K562 (cell line): Measurements from ENCODE around the gene TFCP2L1. TPM values are rescaled to one million over a fixed set of nuclear protein-coding genes. Genes with fewer than 3 reads are reported as not detected.

Experiments
- ATF2 ChIP-seq: sonication (generic); formaldehyde crosslinking; IDR thresholded peaks from 2 replicates; pipeline ENCODE4 v1.8.1; 2022; ENCODE audit warnings: missing genetic modification reagents
- CEBPG ChIP-seq, 3 experiments: fragments of 200-800 bp in 1 of 3; sonication (Bioruptor generic) in 1 of 3; sonication (generic) in 1 of 3; formaldehyde crosslinking in 1 of 3; IDR thresholded peaks in 2 of 3; conservative IDR thresholded peaks in 1 of 3; 2 replicates each; pipeline versions ENCODE4 v1.6.1 to v1.8.0; 2016 to 2022; ENCODE audit warnings: missing compliant biosample characterization in 2 of 3, missing genetic modification characterization in 2 of 3, mild to moderate bottlenecking in 1 of 3, missing genetic modification reagents in 1 of 3
- DDX20 ChIP-seq: fragments of 450-650 bp; IDR thresholded peaks from 2 replicates; pipeline ENCODE4 v1.6.1; 2016; ENCODE audit warnings: missing genetic modification characterization, low read depth, mild to moderate bottlenecking, missing compliant biosample characterization, moderate library complexity
- GTF2A2 ChIP-seq: IDR thresholded peaks from 2 replicates; pipeline ENCODE4 v1.6.1; 2016; ENCODE audit warnings: mild to moderate bottlenecking, missing genetic modification characterization, missing compliant biosample characterization
- KAT7 ChIP-seq: sonication (generic); formaldehyde crosslinking; IDR thresholded peaks from 2 replicates; pipeline ENCODE4 v1.8.0; 2022; ENCODE audit warnings: missing genetic modification reagents, mild to moderate bottlenecking, borderline replicate concordance
- MAFG ChIP-seq: fragments of 450-650 bp; conservative IDR thresholded peaks from 2 replicates; pipeline ENCODE4 v1.6.1; 2016; ENCODE audit warnings: missing genetic modification characterization, missing compliant biosample characterization
- NFYB ChIP-seq: IDR thresholded peaks from 2 replicates; pipeline ENCODE4 v1.6.1; 2011; ENCODE audit warnings: mild to moderate bottlenecking, moderate library complexity; ENCODE audit not compliant: insufficient read length; ENCODE audit errors: extremely low read depth
- NR0B1 ChIP-seq: fragments of 450-650 bp; IDR thresholded peaks from one replicate; pipeline ENCODE4 v1.6.1; 2018; ENCODE audit warnings: mild to moderate bottlenecking, moderate library complexity; ENCODE audit not compliant: partially characterized antibody
- PCBP2 ChIP-seq: fragments of 200-400 bp; formaldehyde crosslinking; IDR thresholded peaks from 2 replicates; pipeline ENCODE4 v1.6.1; 2018; ENCODE audit warnings: low read length, low read depth, mild to moderate bottlenecking, moderate library complexity; ENCODE audit not compliant: poor library complexity, severe bottlenecking
- PPARD ChIP-seq: fragments of 250-450 bp; sonication (Bioruptor Pico); IDR thresholded peaks from 2 replicates; pipeline ENCODE4 v1.8.0; 2022; ENCODE audit warnings: inconsistent platforms, mild to moderate bottlenecking, moderate library complexity
- RBBP5 ChIP-seq: fragments of 200-600 bp; sonication (generic); IDR thresholded peaks from 2 replicates; pipeline ENCODE4 v1.6.1; 2012; ENCODE audit warnings: borderline replicate concordance, mild to moderate bottlenecking, low read length, control low read depth, inconsistent platforms; ENCODE audit not compliant: insufficient read depth, poor library complexity, severe bottlenecking
- RBFOX2 ChIP-seq: fragments of 200-400 bp; formaldehyde crosslinking; IDR thresholded peaks from 2 replicates; pipeline ENCODE4 v1.6.1; 2017; ENCODE audit warnings: low read depth, mild to moderate bottlenecking, low read length, moderate library complexity
- RCOR1 ChIP-seq, 2 experiments: IDR thresholded peaks; 2 replicates each; pipeline ENCODE4 v1.6.1; 2012; ENCODE audit warnings: low read depth in 2 of 2, low read length in 2 of 2, borderline replicate concordance in 1 of 2, improper control_type of control experiment in 1 of 2
- SMAD4 ChIP-seq: fragments of 250-450 bp; sonication (Bioruptor Pico); conservative IDR thresholded peaks from 2 replicates; pipeline ENCODE4 v1.8.0; 2021; ENCODE audit warnings: inconsistent platforms, mild to moderate bottlenecking, moderate library complexity
- XRCC3 ChIP-seq: fragments of 450-650 bp; IDR thresholded peaks from 2 replicates; pipeline ENCODE4 v1.6.1; 2017; ENCODE audit warnings: mild to moderate bottlenecking, moderate library complexity
- ZNF280A ChIP-seq: fragments of 450-650 bp; IDR thresholded peaks from 2 replicates; pipeline ENCODE4 v1.6.1; 2018; ENCODE audit warnings: mild to moderate bottlenecking, low read depth; ENCODE audit not compliant: partially characterized antibody
- ZNF436 ChIP-seq: fragments of 250-450, 450-650 bp; sonication (Bioruptor Pico); formaldehyde crosslinking; IDR thresholded peaks from 2 replicates; pipeline ENCODE4 v1.7.0; 2020; ENCODE audit warnings: mild to moderate bottlenecking
- ZNF79 ChIP-seq: fragments of 250-450 bp; sonication (Bioruptor Pico); IDR thresholded peaks from 2 replicates; pipeline ENCODE4 v1.4.0; 2020; ENCODE audit warnings: low read depth, mild to moderate bottlenecking, moderate library complexity
- polyA plus RNA-seq, 8 experiments: library from polyadenylated mRNA; depleted of rRNA in 4 of 8; stranded (reverse) in 5 of 8; unstranded in 3 of 8; fragments of >200 nt; fragmentation: Nextera tagmentation in 2 of 8; fragmentation: Illumina TruSeq in 1 of 8; extraction: Ambion mirVana in 2 of 8; extraction: Trizol in 1 of 8; gene quantifications; 2 replicates each; pipeline versions ENCODE4 v1.2.1 to v1.2.3, GENCODE V29; 2011 to 2014; ENCODE audit warnings: inconsistent platforms in 1 of 8, missing spikeins in 1 of 8
- total RNA-seq, 7 experiments: library from RNA; depleted of rRNA in 6 of 7; stranded (reverse); fragments of >200 nt in 6 of 7; fragmentation: Illumina TruSeq in 2 of 7; extraction: Trizol in 2 of 7; gene quantifications; 2 replicates each; pipeline versions ENCODE4 v1.2.1 to v1.2.3, GENCODE V29; 2011 to 2021; ENCODE audit warnings: low replicate concordance in 1 of 7
- TF ChIP-seq, protein P1 (sequence below): sonication (generic); formaldehyde crosslinking; IDR thresholded peaks from 2 replicates; pipeline ENCODE4 v1.8.1; 2022; ENCODE audit warnings: missing genetic modification reagents
- TF ChIP-seq, protein P2 (sequence below), 2 experiments: fragments of 450-650 bp in 1 of 2; sonication (generic) in 1 of 2; formaldehyde crosslinking; conservative IDR thresholded peaks; 2 replicates each; pipeline versions ENCODE4 v1.4.0 to v1.8.1; 2020 to 2022; ENCODE audit warnings: mild to moderate bottlenecking in 1 of 2, missing genetic modification reagents in 1 of 2

Gene TFCP2L1
- total and polyA plus RNA-seq, 9 of the 15 experiments (the other 6 are each of a cell fraction or from before 2014, with no cell fraction given), result 0.08 to 1.00 (median 0.42) TPM

- TF ChIP-seq ATF2 (CRISPR knock-in tag) (no peak), ZNF79 (CRISPR knock-in tag) (no peak), RBFOX2 (no peak), PCBP2 (no peak), CEBPG (CRISPR knock-in tag; IDR thresholded peaks at IDR 0.05) (peak; percentile 77), CEBPG (tag; conservative IDR thresholded peaks at IDR 0.05 in 1 of 2, IDR thresholded peaks at IDR 0.05 in 1 of 2) (peak; percentile 75 to 96), NR0B1 (no peak), ZNF280A (no peak), GTF2A2 (tag) (0 out of 2 replicates have a peak, but pooled peaks have one; percentile 37), XRCC3 (no peak), NFYB (no peak), MAFG (tag) (no peak), DDX20 (no peak; the same call in 1 of the 2 replicates), RBBP5 (no peak), SMAD4 (CRISPR knock-in tag) (peak; percentile 41; the same call in 1 of the 2 replicates), PPARD (CRISPR knock-in tag) (no peak), KAT7 (CRISPR knock-in tag) (no peak), ZNF436 (CRISPR knock-in tag) (no peak), RCOR1 (IDR thresholded peaks at IDR 0.05; ENCODE audit: borderline replicate concordance in 1 of 2, low read depth in 2 of 2, low read length in 2 of 2) (peak in 1 of 2 experiments; percentile 18; a peak in 1 of 4 replicates)
- TF ChIP-seq, protein P1, sequence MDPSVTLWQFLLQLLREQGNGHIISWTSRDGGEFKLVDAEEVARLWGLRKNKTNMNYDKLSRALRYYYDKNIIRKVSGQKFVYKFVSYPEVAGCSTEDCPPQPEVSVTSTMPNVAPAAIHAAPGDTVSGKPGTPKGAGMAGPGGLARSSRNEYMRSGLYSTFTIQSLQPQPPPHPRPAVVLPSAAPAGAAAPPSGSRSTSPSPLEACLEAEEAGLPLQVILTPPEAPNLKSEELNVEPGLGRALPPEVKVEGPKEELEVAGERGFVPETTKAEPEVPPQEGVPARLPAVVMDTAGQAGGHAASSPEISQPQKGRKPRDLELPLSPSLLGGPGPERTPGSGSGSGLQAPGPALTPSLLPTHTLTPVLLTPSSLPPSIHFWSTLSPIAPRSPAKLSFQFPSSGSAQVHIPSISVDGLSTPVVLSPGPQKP, result no peak
- TF ChIP-seq, protein P2, sequence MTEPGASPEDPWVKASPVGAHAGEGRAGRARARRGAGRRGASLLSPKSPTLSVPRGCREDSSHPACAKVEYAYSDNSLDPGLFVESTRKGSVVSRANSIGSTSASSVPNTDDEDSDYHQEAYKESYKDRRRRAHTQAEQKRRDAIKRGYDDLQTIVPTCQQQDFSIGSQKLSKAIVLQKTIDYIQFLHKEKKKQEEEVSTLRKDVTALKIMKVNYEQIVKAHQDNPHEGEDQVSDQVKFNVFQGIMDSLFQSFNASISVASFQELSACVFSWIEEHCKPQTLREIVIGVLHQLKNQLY (CRISPR knock-in tag; conservative IDR thresholded peaks at IDR 0.05), result no peak
Observed at GRCh38 chr2:121245913-121246312, 39.1 kb downstream of the TFCP2L1 start (continued).
